Measurements from ENCODE around the gene ALDH3A1. TPM values are rescaled to one million over a fixed set of nuclear protein-coding genes. Genes with fewer than 3 reads are reported as not detected.

Gene ALDH3A1
- total RNA-seq, 1 experiment from 2014 or later: not detected

- H3K27ac ChIP-seq (ENCODE audit: low read length): no peak overlapping the region
- no peaks in the 10 kb centered on the region for H3K79me2 ChIP-seq (ENCODE audit: low read length)
- no peaks in the 10 kb centered on the region for H3K9me2 ChIP-seq (replicated peaks; ENCODE audit: insufficient read depth, low read length)
- H3K4me3 ChIP-seq (ENCODE audit: low read length): no peak overlapping the region
- H3K27me3 ChIP-seq (ENCODE audit: low read length): no peaks in the 10 kb centered on the region
- no peak for DNase-seq
- no peaks in the 10 kb centered on the region for H3K36me3 ChIP-seq (ENCODE audit: insufficient read depth, low read length)
- H3K4me2 ChIP-seq (ENCODE audit: low read depth, low read length, poor library complexity, severe bottlenecking): no peak overlapping the region
- no peaks in the 10 kb centered on the region for H3K9me3 ChIP-seq (ENCODE audit: low read length)
- no peaks in the 10 kb centered on the region for H3K4me1 ChIP-seq (ENCODE audit: low read length)
- H4K20me1 ChIP-seq (ENCODE audit: insufficient read depth, low read depth, low read length): no peaks in the 10 kb centered on the region
- H3K9ac ChIP-seq (ENCODE audit: low read length): no peak overlapping the region
- no peak overlapping the region for H2AFZ ChIP-seq (ENCODE audit: low read length)
Observed at GRCh38 chr17:19747159-19747719, 859 bp downstream of the ALDH3A1 start.

GRCh38 chr17:19746517-19746916 lies 1.6 kb downstream of the ALDH3A1 start:
- Histone ChIP-seq H3K4me3 (ENCODE audit: low read length) (no peak overlapping the region), H3K9me3 (ENCODE audit: low read length) (no peaks in the 10 kb centered on the region), H3K4me2 (ENCODE audit: low read depth, low read length, poor library complexity, severe bottlenecking) (no peak overlapping the region), H3K9ac (ENCODE audit: low read length) (no peak overlapping the region), H2AFZ (ENCODE audit: low read length) (no peak overlapping the region), H3K27me3 (ENCODE audit: low read length) (no peaks in the 10 kb centered on the region), H3K9me2 (replicated peaks; ENCODE audit: insufficient read depth, low read length) (no peaks in the 10 kb centered on the region), H3K27ac (ENCODE audit: low read length) (no peak overlapping the region), H4K20me1 (ENCODE audit: insufficient read depth, low read depth, low read length) (no peaks in the 10 kb centered on the region), H3K36me3 (ENCODE audit: insufficient read depth, low read length) (no peaks in the 10 kb centered on the region), H3K4me1 (ENCODE audit: low read length) (no peaks in the 10 kb centered on the region), H3K79me2 (ENCODE audit: low read length) (no peaks in the 10 kb centered on the region)
- no peak for DNase-seq

GRCh38 chr17:19744922-19745757 lies 3.0 kb downstream of the ALDH3A1 start:
- Histone ChIP-seq H3K27ac (ENCODE audit: low read length) (no peak overlapping the region), H3K9ac (ENCODE audit: low read length) (no peak overlapping the region), H3K4me2 (ENCODE audit: low read depth, low read length, poor library complexity, severe bottlenecking) (no peak overlapping the region), H3K36me3 (ENCODE audit: insufficient read depth, low read length) (no peaks in the 10 kb centered on the region), H4K20me1 (ENCODE audit: insufficient read depth, low read depth, low read length) (no peaks in the 10 kb centered on the region), H3K9me3 (ENCODE audit: low read length) (no peaks in the 10 kb centered on the region), H3K4me1 (ENCODE audit: low read length) (no peaks in the 10 kb centered on the region), H3K27me3 (ENCODE audit: low read length) (no peaks in the 10 kb centered on the region), H3K9me2 (replicated peaks; ENCODE audit: insufficient read depth, low read length) (no peaks in the 10 kb centered on the region), H3K4me3 (ENCODE audit: low read length) (no peak overlapping the region), H3K79me2 (ENCODE audit: low read length) (no peaks in the 10 kb centered on the region), H2AFZ (ENCODE audit: low read length) (no peak overlapping the region)
- peak; percentile 47 for DNase-seq

- no peaks in the 10 kb centered on the region for H3K79me2 ChIP-seq (ENCODE audit: low read length)
- no peaks in the 10 kb centered on the region for H3K9me3 ChIP-seq (ENCODE audit: low read length)
- H3K4me3 ChIP-seq (ENCODE audit: low read length): no peak overlapping the region
- no peaks in the 10 kb centered on the region for H3K9me2 ChIP-seq (replicated peaks; ENCODE audit: insufficient read depth, low read length)
- no peaks in the 10 kb centered on the region for H4K20me1 ChIP-seq (ENCODE audit: insufficient read depth, low read depth, low read length)
- no peaks in the 10 kb centered on the region for H3K4me1 ChIP-seq (ENCODE audit: low read length)
- H2AFZ ChIP-seq (ENCODE audit: low read length): no peak overlapping the region
- H3K36me3 ChIP-seq (ENCODE audit: insufficient read depth, low read length): no peaks in the 10 kb centered on the region
- DNase-seq: no peak
- no peak overlapping the region for H3K4me2 ChIP-seq (ENCODE audit: low read depth, low read length, poor library complexity, severe bottlenecking)
- no peak overlapping the region for H3K9ac ChIP-seq (ENCODE audit: low read length)
- H3K27ac ChIP-seq (ENCODE audit: low read length): no peak overlapping the region
- no peaks in the 10 kb centered on the region for H3K27me3 ChIP-seq (ENCODE audit: low read length)
Observed at GRCh38 chr17:19744492-19744891, 3.6 kb downstream of the ALDH3A1 start.

- H2AFZ ChIP-seq (ENCODE audit: low read length): no peak overlapping the region
- no peak overlapping the region for H3K4me3 ChIP-seq (ENCODE audit: low read length)
- no peaks in the 10 kb centered on the region for H3K27me3 ChIP-seq (ENCODE audit: low read length)
- H3K79me2 ChIP-seq (ENCODE audit: low read length): no peaks in the 10 kb centered on the region
- H3K4me2 ChIP-seq (ENCODE audit: low read depth, low read length, poor library complexity, severe bottlenecking): no peak overlapping the region
- H4K20me1 ChIP-seq (ENCODE audit: insufficient read depth, low read depth, low read length): no peaks in the 10 kb centered on the region
- no peaks in the 10 kb centered on the region for H3K9me3 ChIP-seq (ENCODE audit: low read length)
- H3K27ac ChIP-seq (ENCODE audit: low read length): no peak overlapping the region
- no peaks in the 10 kb centered on the region for H3K36me3 ChIP-seq (ENCODE audit: insufficient read depth, low read length)
- no peaks in the 10 kb centered on the region for H3K4me1 ChIP-seq (ENCODE audit: low read length)
- no peak overlapping the region for H3K9ac ChIP-seq (ENCODE audit: low read length)
- H3K9me2 ChIP-seq (replicated peaks; ENCODE audit: insufficient read depth, low read length): no peaks in the 10 kb centered on the region
- DNase-seq: no peak
Observed at GRCh38 chr17:19743101-19744100, 4.7 kb downstream of the ALDH3A1 start.

GRCh38 chr17:19742495-19742894 lies 5.6 kb downstream of the ALDH3A1 start:
- no peaks in the 10 kb centered on the region for H3K4me1 ChIP-seq (ENCODE audit: low read length)
- no peaks in the 10 kb centered on the region for H3K27me3 ChIP-seq (ENCODE audit: low read length)
- no peaks in the 10 kb centered on the region for H3K79me2 ChIP-seq (ENCODE audit: low read length)
- no peak overlapping the region for H3K27ac ChIP-seq (ENCODE audit: low read length)
- H3K36me3 ChIP-seq (ENCODE audit: insufficient read depth, low read length): no peaks in the 10 kb centered on the region
- H3K9me3 ChIP-seq (ENCODE audit: low read length): no peaks in the 10 kb centered on the region
- no peaks in the 10 kb centered on the region for H4K20me1 ChIP-seq (ENCODE audit: insufficient read depth, low read depth, low read length)
- H3K4me2 ChIP-seq (ENCODE audit: low read depth, low read length, poor library complexity, severe bottlenecking): no peak overlapping the region
- DNase-seq: no peak
- no peak overlapping the region for H3K9ac ChIP-seq (ENCODE audit: low read length)
- no peaks in the 10 kb centered on the region for H3K9me2 ChIP-seq (replicated peaks; ENCODE audit: insufficient read depth, low read length)
- H2AFZ ChIP-seq (ENCODE audit: low read length): no peak overlapping the region
- no peak overlapping the region for H3K4me3 ChIP-seq (ENCODE audit: low read length)

- no peaks in the 10 kb centered on the region for H3K79me2 ChIP-seq (ENCODE audit: low read length)
- no peak overlapping the region for H2AFZ ChIP-seq (ENCODE audit: low read length)
- no peaks in the 10 kb centered on the region for H3K4me1 ChIP-seq (ENCODE audit: low read length)
- H3K9me3 ChIP-seq (ENCODE audit: low read length): no peaks in the 10 kb centered on the region
- H3K36me3 ChIP-seq (ENCODE audit: insufficient read depth, low read length): no peaks in the 10 kb centered on the region
- H3K4me2 ChIP-seq (ENCODE audit: low read depth, low read length, poor library complexity, severe bottlenecking): no peak overlapping the region
- no peak overlapping the region for H3K27ac ChIP-seq (ENCODE audit: low read length)
- no peaks in the 10 kb centered on the region for H3K9me2 ChIP-seq (replicated peaks; ENCODE audit: insufficient read depth, low read length)
- DNase-seq: no peak
- H3K9ac ChIP-seq (ENCODE audit: low read length): no peak overlapping the region
- H3K27me3 ChIP-seq (ENCODE audit: low read length): no peaks in the 10 kb centered on the region
- H4K20me1 ChIP-seq (ENCODE audit: insufficient read depth, low read depth, low read length): no peaks in the 10 kb centered on the region
- no peak overlapping the region for H3K4me3 ChIP-seq (ENCODE audit: low read length)
Observed at GRCh38 chr17:19741832-19742457, 6.2 kb downstream of the ALDH3A1 start.
